ENCODE data around the gene CCT2.

DNA sequence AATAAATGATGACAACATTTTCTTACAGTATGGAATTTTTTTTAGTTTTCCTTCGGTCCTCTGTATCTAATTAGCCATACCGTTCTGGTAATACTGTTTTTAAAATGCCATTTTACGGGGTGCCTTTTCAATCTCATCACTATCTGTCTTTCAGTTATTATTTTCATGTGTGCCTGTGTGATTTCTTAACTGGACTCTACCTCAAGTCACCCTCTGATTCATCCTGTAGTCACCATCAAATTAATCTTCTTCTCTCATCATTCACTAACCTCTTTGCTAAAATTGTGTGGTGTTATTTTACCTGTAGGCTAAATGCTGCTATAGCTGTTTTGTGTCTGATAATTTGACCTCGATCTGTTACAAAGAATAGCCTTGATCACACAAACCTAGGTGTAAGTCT, 16.0 kb upstream of the CCT2 start:
- TF ChIP-seq, protein P1, sequence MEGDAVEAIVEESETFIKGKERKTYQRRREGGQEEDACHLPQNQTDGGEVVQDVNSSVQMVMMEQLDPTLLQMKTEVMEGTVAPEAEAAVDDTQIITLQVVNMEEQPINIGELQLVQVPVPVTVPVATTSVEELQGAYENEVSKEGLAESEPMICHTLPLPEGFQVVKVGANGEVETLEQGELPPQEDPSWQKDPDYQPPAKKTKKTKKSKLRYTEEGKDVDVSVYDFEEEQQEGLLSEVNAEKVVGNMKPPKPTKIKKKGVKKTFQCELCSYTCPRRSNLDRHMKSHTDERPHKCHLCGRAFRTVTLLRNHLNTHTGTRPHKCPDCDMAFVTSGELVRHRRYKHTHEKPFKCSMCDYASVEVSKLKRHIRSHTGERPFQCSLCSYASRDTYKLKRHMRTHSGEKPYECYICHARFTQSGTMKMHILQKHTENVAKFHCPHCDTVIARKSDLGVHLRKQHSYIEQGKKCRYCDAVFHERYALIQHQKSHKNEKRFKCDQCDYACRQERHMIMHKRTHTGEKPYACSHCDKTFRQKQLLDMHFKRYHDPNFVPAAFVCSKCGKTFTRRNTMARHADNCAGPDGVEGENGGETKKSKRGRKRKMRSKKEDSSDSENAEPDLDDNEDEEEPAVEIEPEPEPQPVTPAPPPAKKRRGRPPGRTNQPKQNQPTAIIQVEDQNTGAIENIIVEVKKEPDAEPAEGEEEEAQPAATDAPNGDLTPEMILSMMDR (IDR thresholded peaks at IDR 0.05 in 2 of 3, conservative IDR thresholded peaks at IDR 0.05 in 1 of 3; ENCODE audit: borderline replicate concordance in 1 of 3, insufficient read depth in 1 of 3, low read depth in 2 of 3, low read length in 2 of 3) = no peak
- no peak for TF ChIP-seq ZNF274 (IDR thresholded peaks at IDR 0.05; ENCODE audit: low read depth, low read length)
- TF ChIP-seq SIN3A (IDR thresholded peaks at IDR 0.05; ENCODE audit: low read depth) = no peak
- TF ChIP-seq, protein P2, sequence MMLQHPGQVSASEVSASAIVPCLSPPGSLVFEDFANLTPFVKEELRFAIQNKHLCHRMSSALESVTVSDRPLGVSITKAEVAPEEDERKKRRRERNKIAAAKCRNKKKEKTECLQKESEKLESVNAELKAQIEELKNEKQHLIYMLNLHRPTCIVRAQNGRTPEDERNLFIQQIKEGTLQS (IDR thresholded peaks at IDR 0.05) = no peak
- no peak for TF ChIP-seq POLR2AphosphoS5 (IDR thresholded peaks at IDR 0.05; ENCODE audit: low read depth, low read length)
- TF ChIP-seq EGR1 (IDR thresholded peaks at IDR 0.05; ENCODE audit: low read depth) = no peak
